Karpas-422 (cell line): ENCODE results near the gene ARF5. TPM values are rescaled to one million over a fixed set of nuclear protein-coding genes. Genes with fewer than 3 reads are reported as not detected.

Experiments
- DNase-seq: peaks from one replicate; pipeline ENCODE4 v3.0.0-alpha.2; 2015
- H2AFZ ChIP-seq: fragments of 200-600 bp; sonication (generic); 2 replicates; pipeline ENCODE4 v1.6.1; 2014; ENCODE audit warnings: antibody characterized with exemption, low read length, mixed read lengths
- H3K27ac ChIP-seq: fragments of 200-600 bp; sonication (generic); 2 replicates; pipeline ENCODE4 v1.5.1; 2014; ENCODE audit warnings: mild to moderate bottlenecking, low read length, moderate library complexity
- H3K27me3 ChIP-seq: fragments of 200-600 bp; sonication (generic); 2 replicates; pipeline ENCODE4 v1.6.1; 2014; ENCODE audit warnings: low read length, mixed read lengths
- H3K36me3 ChIP-seq: fragments of 200-600 bp; sonication (generic); 2 replicates; pipeline ENCODE4 v1.6.1; 2014; ENCODE audit warnings: low read length, mixed read lengths; ENCODE audit not compliant: insufficient read depth
- H3K4me1 ChIP-seq: fragments of 200-600 bp; sonication (generic); 2 replicates; pipeline ENCODE4 v1.6.1; 2014; ENCODE audit warnings: mild to moderate bottlenecking, low read length, mixed read lengths
- H3K4me2 ChIP-seq: fragments of 200-600 bp; sonication (generic); 2 replicates; pipeline ENCODE4 v1.6.1; 2014; ENCODE audit warnings: low read length, low read depth, mild to moderate bottlenecking; ENCODE audit not compliant: poor library complexity, severe bottlenecking
- H3K4me3 ChIP-seq: fragments of 200-600 bp; sonication (generic); 2 replicates; pipeline ENCODE4 v1.5.1; 2014; ENCODE audit warnings: mild to moderate bottlenecking, antibody characterized with exemption, low read length, mixed read lengths
- H3K79me2 ChIP-seq: fragments of 200-600 bp; sonication (generic); 2 replicates; pipeline ENCODE4 v1.6.1; 2014; ENCODE audit warnings: mild to moderate bottlenecking, low read length, mixed read lengths
- H3K9ac ChIP-seq: fragments of 200-600 bp; sonication (generic); 2 replicates; pipeline ENCODE4 v1.6.0; 2014; ENCODE audit warnings: low read length
- H3K9me2 ChIP-seq: fragments of 200-600 bp; sonication (generic), shearing (Covaris generic); replicated peaks from 2 replicates; pipeline ENCODE4 v1.6.0; 2014; ENCODE audit warnings: mild to moderate bottlenecking, low read length, moderate library complexity; ENCODE audit not compliant: insufficient read depth
- H3K9me3 ChIP-seq: fragments of 300-700, 200-600 bp; sonication (generic); 2 replicates; pipeline ENCODE4 v1.6.1; 2014; ENCODE audit warnings: low read length, mixed read lengths
- H4K20me1 ChIP-seq: fragments of 200-600 bp; sonication (generic); 2 replicates; pipeline ENCODE4 v1.6.1; 2014; ENCODE audit warnings: mild to moderate bottlenecking, antibody characterized with exemption, low read length, low read depth; ENCODE audit not compliant: insufficient read depth
- total RNA-seq: library from RNA; depleted of rRNA; stranded (reverse); fragments of >200 nt; shearing (Covaris generic); gene quantifications from 2 replicates; pipeline ENCODE4 v1.2.3, GENCODE V29; 2014; ENCODE audit warnings: low replicate concordance

The ARF5 gene
- total RNA-seq, 1 experiment from 2014 or later, result 110 TPM

DNA sequence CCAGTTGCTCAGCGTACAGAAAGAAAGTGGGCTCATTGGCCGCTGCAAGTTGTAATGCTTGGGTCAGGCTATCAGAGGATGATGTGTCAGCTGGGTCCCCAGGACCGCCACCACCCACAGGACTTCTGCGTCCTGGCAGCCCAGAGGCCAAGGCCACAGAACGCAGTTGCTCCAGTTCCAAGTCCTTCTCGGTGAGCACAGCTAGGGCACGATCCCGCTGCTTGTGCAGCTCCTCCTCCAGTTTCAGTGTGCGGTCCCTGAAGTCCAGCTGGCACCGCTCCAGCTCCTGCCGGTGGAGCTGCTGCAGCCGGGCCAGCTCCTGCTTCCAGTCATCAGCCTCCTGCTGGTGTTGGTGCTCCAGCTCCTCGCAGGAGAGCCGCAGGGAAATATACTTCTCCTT lies 5.8 kb upstream of the ARF5 start:
- H3K27ac ChIP-seq, result no peak overlapping the region
- no peaks in the 10 kb centered on the region for H3K36me3 ChIP-seq
- H3K27me3 ChIP-seq, result no peaks in the 10 kb centered on the region
- peaks cover 29% of the 10 kb centered on the region for H4K20me1 ChIP-seq
- no peaks in the 10 kb centered on the region for H3K9me3 ChIP-seq
- H3K79me2 ChIP-seq, result peaks cover 37% of the 10 kb centered on the region
- no peak overlapping the region for H3K4me3 ChIP-seq
- H2AFZ ChIP-seq, result no peak overlapping the region
- H3K4me1 ChIP-seq, result peaks cover 20% of the 10 kb centered on the region
- no peak overlapping the region for H3K4me2 ChIP-seq
- H3K9ac ChIP-seq, result no peak overlapping the region
- no peaks in the 10 kb centered on the region for H3K9me2 ChIP-seq
- no peak for DNase-seq

DNA sequence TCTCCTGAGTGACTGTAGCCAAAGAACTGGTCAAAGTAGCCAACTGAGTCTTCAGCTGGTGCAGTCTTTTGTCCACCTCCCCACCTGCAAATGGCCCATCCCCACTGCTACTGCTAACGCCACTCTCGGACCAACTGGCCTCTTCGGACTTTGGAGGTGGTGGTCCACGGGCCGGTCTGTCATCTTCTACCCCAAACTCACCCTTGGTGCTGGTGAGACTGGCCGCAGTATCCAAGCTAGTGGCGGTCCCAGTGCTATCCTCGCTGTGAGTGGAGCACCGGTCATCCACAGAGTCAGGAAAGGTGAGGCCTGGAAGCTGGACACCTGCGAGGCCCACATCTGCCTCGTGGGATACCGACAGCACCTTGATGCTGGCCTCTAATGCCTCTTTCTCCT lies 3.6 kb upstream of the ARF5 start:
- H3K9me3 ChIP-seq, result no peaks in the 10 kb centered on the region
- H3K4me1 ChIP-seq, result peaks cover 35% of the 10 kb centered on the region
- peak overlapping the region; percentile 89 for H3K4me2 ChIP-seq
- H3K27me3 ChIP-seq, result no peaks in the 10 kb centered on the region
- no peak for DNase-seq
- H3K36me3 ChIP-seq, result no peaks in the 10 kb centered on the region
- no peaks in the 10 kb centered on the region for H3K9me2 ChIP-seq
- H4K20me1 ChIP-seq, result peaks cover 33% of the 10 kb centered on the region
- H3K9ac ChIP-seq, result peak overlapping the region; percentile 93
- H2AFZ ChIP-seq, result no peak overlapping the region
- peaks cover 51% of the 10 kb centered on the region for H3K79me2 ChIP-seq
- H3K27ac ChIP-seq, result no peak overlapping the region
- peak overlapping the region; percentile 95 for H3K4me3 ChIP-seq

DNA sequence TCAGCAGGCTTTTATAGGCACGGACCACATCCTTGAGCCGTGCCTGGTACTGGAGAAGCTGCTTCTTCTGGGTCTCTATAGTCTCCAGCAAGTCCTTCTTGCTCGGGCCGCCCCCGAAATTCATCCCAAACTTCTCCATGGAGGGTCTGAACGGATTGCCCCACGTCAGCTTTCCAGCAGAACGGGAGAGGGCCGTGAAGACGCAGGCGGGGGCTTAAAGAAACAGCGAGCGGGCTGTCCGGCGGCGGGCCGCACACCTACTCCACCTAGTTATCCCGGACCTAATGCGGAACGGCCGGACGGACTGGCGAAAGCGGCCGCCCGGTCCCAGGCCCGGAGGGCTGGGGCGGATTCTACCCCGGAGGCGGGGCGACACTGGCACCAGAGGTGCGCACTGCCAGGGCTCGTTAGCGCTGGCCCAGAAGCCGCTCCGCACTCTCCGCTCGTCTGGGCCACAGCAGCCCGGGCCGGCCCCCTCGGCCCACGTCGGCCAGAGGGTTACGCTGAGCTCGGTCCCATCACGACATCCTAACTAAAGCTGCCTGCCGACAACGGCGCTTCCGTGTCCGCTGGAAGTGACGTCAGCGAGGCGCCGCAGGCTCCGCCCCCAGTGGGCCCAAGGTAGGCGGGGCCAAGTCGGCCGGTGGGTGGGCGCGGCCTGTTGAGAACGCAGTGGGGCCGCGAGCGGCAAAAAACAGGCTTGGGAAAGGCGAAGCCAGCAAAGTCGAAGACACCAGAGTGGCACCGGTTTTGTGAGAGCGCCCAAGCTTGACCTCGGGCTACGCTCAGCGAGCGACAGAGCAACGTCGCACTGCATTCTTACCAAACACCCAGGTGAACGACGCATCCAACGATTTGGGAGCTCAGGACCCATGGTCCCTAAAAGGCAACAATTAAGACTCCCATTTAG lies 2.9 kb upstream of the ARF5 start, which contains the start of gene GCC1:
Gene GCC1 (minus strand): TSS at position 553 of the 910 bp plus-strand sequence. CDS start 414 bp downstream, at position 139.
- H3K27ac ChIP-seq, result no peak within 1 kb of the TSS
- peak within 1 kb of the TSS; percentile 93 for H3K9ac ChIP-seq
- H3K4me3 ChIP-seq, result peak within 1 kb of the TSS; percentile 95
- H3K79me2 ChIP-seq, result peaks cover 55% of the 10 kb centered on the region
- DNase-seq, result peak; percentile 95
- H4K20me1 ChIP-seq, result peaks cover 33% of the 10 kb centered on the region
- H3K9me3 ChIP-seq, result no peaks in the 10 kb centered on the region
- peaks cover 38% of the 10 kb centered on the region for H3K4me1 ChIP-seq
- peak within 1 kb of the TSS; percentile 71; the same call in 1 of the 2 replicates for H2AFZ ChIP-seq
- H3K4me2 ChIP-seq, result peak within 1 kb of the TSS; percentile 89
- H3K27me3 ChIP-seq, result no peaks in the 10 kb centered on the region
- H3K9me2 ChIP-seq, result no peaks in the 10 kb centered on the region
- no peaks in the 10 kb centered on the region for H3K36me3 ChIP-seq

DNA sequence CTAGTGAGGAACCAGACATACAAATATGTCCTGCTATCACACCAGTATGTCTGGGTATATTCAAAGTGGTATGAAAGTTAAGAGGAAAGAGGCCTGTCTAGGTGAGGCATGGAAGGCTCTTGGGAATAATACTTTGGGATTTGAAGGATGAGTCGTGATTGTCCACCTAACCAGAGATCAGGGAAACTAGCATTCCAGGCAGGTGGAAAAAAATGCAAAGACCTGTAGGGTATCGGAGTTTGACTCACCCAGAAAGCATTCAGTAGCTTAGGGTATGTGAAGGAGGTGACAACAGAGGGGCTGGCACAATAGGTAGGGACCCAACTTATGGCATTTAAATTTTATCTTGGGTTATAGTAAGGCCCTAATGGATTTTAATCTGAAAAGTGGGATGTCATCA lies 1.9 kb upstream of the ARF5 start:
- Histone ChIP-seq H2AFZ (no peak overlapping the region), H3K4me2 (no peak overlapping the region), H3K36me3 (peaks cover 5% of the 10 kb centered on the region; the same call in 1 of the 2 replicates), H3K27me3 (no peaks in the 10 kb centered on the region), H3K4me1 (peaks cover 38% of the 10 kb centered on the region), H3K27ac (no peak overlapping the region), H3K9me3 (no peaks in the 10 kb centered on the region), H4K20me1 (peaks cover 30% of the 10 kb centered on the region), H3K4me3 (no peak overlapping the region), H3K9me2 (no peaks in the 10 kb centered on the region), H3K9ac (no peak overlapping the region), H3K79me2 (peaks cover 52% of the 10 kb centered on the region)
- no peak for DNase-seq

DNA sequence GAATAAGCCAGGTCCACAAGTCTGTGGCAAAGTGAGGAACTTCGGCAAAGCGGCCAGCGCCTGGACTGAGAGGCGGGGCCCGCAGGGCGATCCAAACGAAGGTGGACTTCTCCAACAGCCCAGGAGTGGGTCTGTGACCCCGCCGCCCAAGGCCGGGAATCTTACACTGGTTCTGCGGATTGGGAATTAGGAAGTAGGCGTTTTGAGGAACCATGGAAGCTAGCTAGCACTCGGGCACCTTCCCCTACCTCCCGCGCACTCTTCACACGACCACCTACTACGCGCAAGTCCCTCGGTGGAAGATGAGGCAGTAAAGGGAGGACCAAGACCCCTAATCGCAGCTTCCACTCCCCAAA lies 570 bp upstream of the ARF5 start:
- H3K4me2 ChIP-seq, result peak overlapping the region; percentile 98
- H3K9ac ChIP-seq, result peak overlapping the region; percentile 95
- peaks cover 8% of the 10 kb centered on the region for H3K36me3 ChIP-seq
- H3K4me1 ChIP-seq, result peaks cover 38% of the 10 kb centered on the region
- no peak overlapping the region for H3K27ac ChIP-seq
- no peaks in the 10 kb centered on the region for H3K27me3 ChIP-seq
- peaks cover 45% of the 10 kb centered on the region for H3K79me2 ChIP-seq
- no peak for DNase-seq
- peaks cover 21% of the 10 kb centered on the region for H4K20me1 ChIP-seq
- H2AFZ ChIP-seq, result peak overlapping the region; percentile 92
- no peaks in the 10 kb centered on the region for H3K9me3 ChIP-seq
- H3K4me3 ChIP-seq, result peak overlapping the region; percentile 82
- no peaks in the 10 kb centered on the region for H3K9me2 ChIP-seq

DNA sequence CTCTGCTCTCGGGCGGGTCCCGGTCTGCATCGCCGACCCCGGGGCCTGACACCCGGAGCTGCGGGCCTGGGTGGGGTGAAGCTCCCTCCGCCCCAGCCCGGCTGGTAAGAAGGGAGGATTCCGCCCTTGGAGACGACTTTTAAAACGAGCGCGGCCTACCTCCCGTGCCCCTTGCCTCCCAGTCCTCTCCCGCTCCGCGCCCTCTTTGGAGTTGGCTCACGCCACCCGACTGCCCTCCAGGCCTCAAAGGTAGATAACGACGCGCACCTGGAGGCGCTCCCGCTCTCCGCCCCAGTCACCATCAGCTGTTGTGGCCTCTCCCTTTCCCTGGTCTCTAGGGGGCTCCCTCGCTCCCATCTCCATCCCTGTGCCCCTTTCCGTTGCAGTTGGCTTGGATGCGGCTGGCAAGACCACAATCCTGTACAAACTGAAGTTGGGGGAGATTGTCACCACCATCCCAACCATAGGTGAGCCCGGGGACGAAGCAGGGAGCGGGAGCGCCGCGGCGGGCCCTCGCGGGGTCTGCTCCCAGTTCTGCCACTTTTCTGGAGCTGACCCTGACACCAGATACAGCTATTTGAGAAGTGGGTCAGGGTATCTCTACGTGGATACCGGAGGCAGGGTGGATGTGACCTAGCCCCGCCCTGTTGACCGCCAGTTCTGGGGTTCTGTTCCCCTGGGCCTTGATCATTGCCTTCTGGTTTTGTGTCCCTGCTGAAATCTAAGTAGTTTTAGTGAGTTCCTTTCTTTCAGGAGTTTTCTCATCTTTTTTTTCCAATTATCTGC lies 679 bp downstream of the ARF5 start:
- Histone ChIP-seq H3K27ac (no peak overlapping the region), H3K79me2 (peaks cover 32% of the 10 kb centered on the region), H3K9ac (peak overlapping the region; percentile 95), H4K20me1 (peaks cover 16% of the 10 kb centered on the region), H3K27me3 (no peaks in the 10 kb centered on the region), H3K9me3 (no peaks in the 10 kb centered on the region), H3K36me3 (peaks cover 8% of the 10 kb centered on the region), H3K9me2 (no peaks in the 10 kb centered on the region), H3K4me2 (peak overlapping the region; percentile 98), H2AFZ (peak overlapping the region; percentile 83), H3K4me3 (peak overlapping the region; percentile 82), H3K4me1 (peaks cover 32% of the 10 kb centered on the region)
- DNase-seq, result peak; percentile 62

DNA sequence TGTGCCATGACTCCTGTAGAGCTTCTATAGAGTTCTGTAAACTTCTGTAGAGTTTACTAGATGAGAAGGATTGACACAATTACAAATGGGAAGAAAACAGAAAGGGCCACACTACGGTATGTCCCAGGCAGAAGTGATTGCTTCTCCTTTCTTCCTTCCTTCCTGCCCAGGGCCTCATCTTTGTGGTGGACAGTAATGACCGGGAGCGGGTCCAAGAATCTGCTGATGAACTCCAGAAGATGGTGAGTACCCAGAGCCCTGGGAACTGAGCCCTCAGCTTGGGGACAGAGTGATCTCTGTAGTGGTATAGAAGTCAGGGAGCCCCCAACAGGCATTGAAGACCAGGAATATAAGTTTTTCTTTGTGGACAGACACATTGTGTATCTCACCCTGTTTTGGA lies 1.7 kb downstream of the ARF5 start:
- Histone ChIP-seq H3K79me2 (peaks cover 22% of the 10 kb centered on the region), H3K4me1 (peaks cover 22% of the 10 kb centered on the region), H3K9ac (no peak overlapping the region), H3K27me3 (no peaks in the 10 kb centered on the region), H2AFZ (no peak overlapping the region), H3K4me3 (peak overlapping the region; percentile 82; the same call in 1 of the 2 replicates), H3K4me2 (peak overlapping the region; percentile 98), H4K20me1 (peaks cover 6% of the 10 kb centered on the region; the same call in 1 of the 2 replicates), H3K27ac (no peak overlapping the region), H3K9me3 (no peaks in the 10 kb centered on the region), H3K36me3 (peaks cover 8% of the 10 kb centered on the region), H3K9me2 (no peaks in the 10 kb centered on the region)
- DNase-seq, result no peak

DNA sequence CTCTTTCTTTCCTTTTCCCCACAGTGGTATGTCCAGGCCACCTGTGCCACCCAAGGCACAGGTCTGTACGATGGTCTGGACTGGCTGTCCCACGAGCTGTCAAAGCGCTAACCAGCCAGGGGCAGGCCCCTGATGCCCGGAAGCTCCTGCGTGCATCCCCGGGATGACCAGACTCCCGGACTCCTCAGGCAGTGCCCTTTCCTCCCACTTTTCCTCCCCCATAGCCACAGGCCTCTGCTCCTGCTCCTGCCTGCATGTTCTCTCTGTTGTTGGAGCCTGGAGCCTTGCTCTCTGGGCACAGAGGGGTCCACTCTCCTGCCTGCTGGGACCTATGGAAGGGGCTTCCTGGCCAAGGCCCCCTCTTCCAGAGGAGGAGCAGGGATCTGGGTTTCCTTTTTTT lies 3.0 kb downstream of the ARF5 start:
- Histone ChIP-seq H3K4me3 (no peak overlapping the region), H2AFZ (no peak overlapping the region), H3K9ac (no peak overlapping the region), H3K4me1 (peaks cover 19% of the 10 kb centered on the region), H3K79me2 (peaks cover 18% of the 10 kb centered on the region), H3K36me3 (peaks cover 8% of the 10 kb centered on the region), H3K4me2 (no peak overlapping the region), H3K27ac (no peak overlapping the region), H3K27me3 (no peaks in the 10 kb centered on the region), H4K20me1 (peaks cover 4% of the 10 kb centered on the region; the same call in 1 of the 2 replicates), H3K9me3 (no peaks in the 10 kb centered on the region), H3K9me2 (no peaks in the 10 kb centered on the region)
- no peak for DNase-seq
